GM12878 (cell line): ENCODE data around the gene PADI1. TPM values are rescaled to one million over a fixed set of nuclear protein-coding genes. Genes with fewer than 3 reads are reported as not detected.

ENCODE experiments used
- ATAC-seq: fragments of 200-7000 bp; cut with Tn5 transposase; 3 replicates; pipeline ENCODE4 v1.9.1; 2020; ENCODE audit warnings: mild to moderate bottlenecking, moderate library complexity
- BruUV-seq: library from RNA; stranded (reverse); fragments of 400-500 nt; replicated peaks from 2 replicates; lab custom pipeline; 2021; lab: Mats Ljungman, UMichigan
- CTCF ChIA-PET: fragments of 300-600 bp; sonication (Branson Sonifier 250); formaldehyde crosslinking; extraction: SDS; loops from one replicate; lab custom pipeline; 2021; ENCODE audit warnings: inconsistent platforms; lab: Yijun Ruan, JAX
- POLR2A ChIA-PET: fragments of 350-600 bp; formaldehyde crosslinking; extraction: SDS; loops from one replicate; lab custom pipeline; 2021; ENCODE audit warnings: inconsistent platforms; lab: Charles Lee
- RAD21 ChIA-PET: fragments of 300-600 bp; sonication (Branson Sonifier 250); formaldehyde crosslinking; loops from one replicate; lab custom pipeline; 2023; ENCODE audit warnings: antibody characterized with exemption; ENCODE audit not compliant: unreplicated experiment; lab: Charles Lee
- SMC1A ChIA-PET: fragments of 300-600 bp; sonication (Branson Sonifier 250); formaldehyde crosslinking; loops from one replicate; lab custom pipeline; 2023; ENCODE audit not compliant: unreplicated experiment, uncharacterized antibody; lab: Charles Lee
- DNase-seq: peaks from one replicate; pipeline ENCODE4 v3.0.0-alpha.2; 2011; ENCODE audit warnings: low read depth, low spot score
- FAIRE-seq: peaks from 3 replicates; lab custom pipeline; 2011; peaks lifted over from hg19 to GRCh38; lab: Jason Lieb, UNC
- H2AFZ ChIP-seq: 2 replicates; pipeline ENCODE4 v1.6.0; 2011; ENCODE audit warnings: low read depth, low read length, control low read depth; ENCODE audit not compliant: control insufficient read depth
- H3K27ac ChIP-seq: 2 replicates; pipeline ENCODE4 v1.5.1; 2011; ENCODE audit warnings: control low read depth; ENCODE audit not compliant: control insufficient read depth, insufficient read depth
- H3K27me3 ChIP-seq, 2 experiments: replicated peaks in 1 of 2; 2 replicates each; pipeline versions ENCODE4 v1.6.0 to v1.6.1; 2011; ENCODE audit warnings: low read length in 1 of 2; ENCODE audit not compliant: control insufficient read depth in 2 of 2, insufficient read depth in 2 of 2
- H3K36me3 ChIP-seq, 2 experiments: 2 replicates each; pipeline ENCODE4 v1.5.1; 2011; ENCODE audit warnings: low read length in 1 of 2; ENCODE audit not compliant: control insufficient read depth in 2 of 2, insufficient read depth in 2 of 2
- H3K4me1 ChIP-seq: 2 replicates; pipeline ENCODE4 v1.6.1; 2011; ENCODE audit warnings: mild to moderate bottlenecking, low read length, moderate library complexity, mixed read lengths; ENCODE audit not compliant: control insufficient read depth, insufficient read depth
- H3K4me2 ChIP-seq: 2 replicates; pipeline ENCODE4 v1.6.0; 2011; ENCODE audit warnings: control low read depth; ENCODE audit not compliant: control insufficient read depth, insufficient read depth
- H3K4me3 ChIP-seq: fragments of 200-600 bp; sonication (generic); 2 replicates; pipeline ENCODE4 v1.5.1; 2016
- H3K79me2 ChIP-seq: 2 replicates; pipeline ENCODE4 v1.6.0; 2011; ENCODE audit warnings: low read length; ENCODE audit not compliant: control insufficient read depth, insufficient read depth
- H3K9ac ChIP-seq: 2 replicates; pipeline ENCODE4 v1.8.0; 2011; ENCODE audit warnings: low read length, control low read depth, mixed read lengths; ENCODE audit not compliant: control insufficient read depth, insufficient read depth
- H3K9me3 ChIP-seq: replicated peaks from 3 replicates; pipeline ENCODE4 v1.5.1; 2011; ENCODE audit warnings: mild to moderate bottlenecking, low read length; ENCODE audit not compliant: control insufficient read depth, insufficient read depth
- H4K20me1 ChIP-seq: 2 replicates; pipeline ENCODE4 v1.6.0; 2011; ENCODE audit not compliant: control insufficient read depth, insufficient read depth
- CBX5 ChIP-seq: sonication (generic); IDR thresholded peaks from 2 replicates; pipeline ENCODE4 v1.6.1; 2016; ENCODE audit warnings: low read depth, moderate library complexity, mild to moderate bottlenecking, inconsistent platforms
- DPF2 ChIP-seq: fragments of 450-650 bp; IDR thresholded peaks from 2 replicates; pipeline ENCODE4 v1.6.1; 2017; ENCODE audit warnings: mild to moderate bottlenecking
- EGR1 ChIP-seq, 2 experiments: IDR thresholded peaks; 1 replicate in 1 of 2; 2 replicates in 1 of 2; pipeline ENCODE4 v1.6.1; 2011 to 2012; ENCODE audit warnings: low read depth in 2 of 2, low read length in 2 of 2, borderline replicate concordance in 1 of 2, mild to moderate bottlenecking in 1 of 2, moderate library complexity in 1 of 2
- GATAD2B ChIP-seq: fragments of 450-650 bp; conservative IDR thresholded peaks from 2 replicates; pipeline ENCODE4 v1.6.1; 2017; ENCODE audit warnings: low read depth, mild to moderate bottlenecking, moderate library complexity
- HCFC1 ChIP-seq: fragments of 150-350 bp; IDR thresholded peaks from 2 replicates; pipeline ENCODE4 v1.6.1; 2014; ENCODE audit warnings: low read length
- HDGF ChIP-seq: fragments of 450-650 bp; IDR thresholded peaks from 2 replicates; pipeline ENCODE4 v1.6.1; 2016; ENCODE audit warnings: antibody characterized with exemption
- MYB ChIP-seq: fragments of 150-350 bp; IDR thresholded peaks from 2 replicates; pipeline ENCODE4 v1.6.1; 2014; ENCODE audit warnings: mild to moderate bottlenecking, low read depth, low read length, borderline replicate concordance
- NRF1 ChIP-seq: conservative IDR thresholded peaks from 2 replicates; pipeline ENCODE4 v1.6.1; 2011; ENCODE audit warnings: mild to moderate bottlenecking, low read depth, low read length, improper control_type of control experiment
- PKNOX1 ChIP-seq: fragments of 450-650 bp; IDR thresholded peaks from 2 replicates; pipeline ENCODE4 v1.6.1; 2016; ENCODE audit warnings: mild to moderate bottlenecking
- ZNF24 ChIP-seq: fragments of 450-650 bp; IDR thresholded peaks from 2 replicates; pipeline ENCODE4 v1.6.1; 2017; ENCODE audit warnings: antibody characterized with exemption, mild to moderate bottlenecking
- WGBS: methylation state at CpG from one replicate; pipeline ENCODE4 v1.1.6; 2016; ENCODE audit warnings: low lambda C conversion rate; ENCODE audit not compliant: insufficient replicate concordance, insufficient coverage; ENCODE audit errors: missing lambda C conversion rate; 5-methylcytosine and 5-hydroxymethylcytosine counted together
- in situ Hi-C: fragments of 300-500 bp; cut with MboI; formaldehyde crosslinking; loops from 9 replicates; pipeline ENCODE4 v1.14.3; 2018; ENCODE audit warnings: mixed read lengths
- intact Hi-C: fragments of 100-400 bp; cut with micrococcal nuclease; formaldehyde crosslinking; loops from one replicate; pipeline ENCODE4 v1.14.2; 2022; ENCODE audit not compliant: unreplicated experiment
- polyA plus RNA-seq, 11 experiments: library from polyadenylated mRNA; depleted of rRNA in 4 of 11; unstranded in 6 of 11; stranded (reverse) in 5 of 11; fragments of >200 nt; fragmentation: Nextera tagmentation in 4 of 11; fragmentation: Illumina TruSeq in 1 of 11; extraction: Ambion mirVana in 4 of 11; extraction: Trizol in 1 of 11; gene quantifications; 1 replicate in 1 of 11; 2 replicates in 10 of 11; pipeline versions ENCODE4 v1.2.1 to v1.2.3, GENCODE V29; 2011 to 2016; ENCODE audit warnings: inconsistent platforms in 2 of 11, missing spikeins in 2 of 11, low read depth in 1 of 11
- total RNA-seq, 4 experiments: library from RNA; depleted of rRNA in 3 of 4; stranded (reverse); fragments of >200 nt in 3 of 4; fragmentation: Illumina TruSeq in 1 of 4; extraction: Trizol in 1 of 4; gene quantifications; 2 replicates each; pipeline versions ENCODE4 v1.2.1 to v1.2.3, GENCODE V29; 2013 to 2021

The PADI1 gene
- total and polyA plus RNA-seq, 10 of the 15 experiments (the other 5 are each of a cell fraction or from before 2014, with no cell fraction given), result 0.05 TPM; not detected in 9

GRCh38 chr1:17281775-17282181 is 76.8 kb downstream of the PADI1 start (continued):
- TF ChIP-seq PKNOX1, result no peak
- TF ChIP-seq ZNF24, result no peak
- TF ChIP-seq EGR1 (IDR thresholded peaks at IDR 0.05; ENCODE audit: borderline replicate concordance in 1 of 2, low read depth in 2 of 2, low read length in 2 of 2), result no peak
- no peak for TF ChIP-seq DPF2
- TF ChIP-seq HDGF, result no peak
- TF ChIP-seq CBX5, result no peak
- no peak for TF ChIP-seq HCFC1

- no peak for TF ChIP-seq NRF1
- TF ChIP-seq GATAD2B, result no peak
- no peak for TF ChIP-seq MYB
- FAIRE-seq (no peak), ATAC-seq (no peak), DNase-seq (no peak)
- Histone ChIP-seq H3K9ac (no peak overlapping the region), H3K27me3 (peaks cover 0 to 2% of the 10 kb centered on the region in 2 experiments; a peak in 2 of 4 replicates), H3K4me2 (no peak overlapping the region), H3K79me2 (no peaks in the 10 kb centered on the region), H4K20me1 (no peaks in the 10 kb centered on the region), H3K4me1 (no peaks in the 10 kb centered on the region), H3K27ac (no peak overlapping the region), H3K9me3 (no peaks in the 10 kb centered on the region), H3K4me3 (no peak overlapping the region), H2AFZ (no peak overlapping the region), H3K36me3 (no peaks in the 10 kb centered on the region)
- in situ Hi-C loops (no loop called here), intact Hi-C loops (no loop called here)
- POLR2A ChIA-PET, result no interaction called here
- no TSS peak for BruUV-seq
- 21% methylated on average over 5 of the region's 5 CpGs for WGBS
- SMC1A ChIA-PET, result no interaction called here
- RAD21 ChIA-PET, result no interaction called here
- CTCF ChIA-PET, result no interaction called here
Observed at GRCh38 chr1:17282836-17283235, 77.9 kb downstream of the PADI1 start.
